GM18873 (cell line): ENCODE results near the gene SNX27.
"Not testable (repeated sequence)": the region's sequence is repeated elsewhere in the genome, so short reads cannot be mapped to it uniquely, and the experiment has no call there.

Experiments
- ATAC-seq: cut with Tn5 transposase; IDR thresholded peaks from one replicate; pipeline ENCODE4 v1.9.1; 2021; ENCODE audit warnings: mild to moderate bottlenecking, moderate library complexity, moderate number of reproducible peaks; ENCODE audit not compliant: unreplicated experiment, low FRiP score

SNX27 gene

GRCh38 chr1:151635479-151636072 lies 23.7 kb downstream of the SNX27 start:
- ATAC-seq, result no peak

DNA sequence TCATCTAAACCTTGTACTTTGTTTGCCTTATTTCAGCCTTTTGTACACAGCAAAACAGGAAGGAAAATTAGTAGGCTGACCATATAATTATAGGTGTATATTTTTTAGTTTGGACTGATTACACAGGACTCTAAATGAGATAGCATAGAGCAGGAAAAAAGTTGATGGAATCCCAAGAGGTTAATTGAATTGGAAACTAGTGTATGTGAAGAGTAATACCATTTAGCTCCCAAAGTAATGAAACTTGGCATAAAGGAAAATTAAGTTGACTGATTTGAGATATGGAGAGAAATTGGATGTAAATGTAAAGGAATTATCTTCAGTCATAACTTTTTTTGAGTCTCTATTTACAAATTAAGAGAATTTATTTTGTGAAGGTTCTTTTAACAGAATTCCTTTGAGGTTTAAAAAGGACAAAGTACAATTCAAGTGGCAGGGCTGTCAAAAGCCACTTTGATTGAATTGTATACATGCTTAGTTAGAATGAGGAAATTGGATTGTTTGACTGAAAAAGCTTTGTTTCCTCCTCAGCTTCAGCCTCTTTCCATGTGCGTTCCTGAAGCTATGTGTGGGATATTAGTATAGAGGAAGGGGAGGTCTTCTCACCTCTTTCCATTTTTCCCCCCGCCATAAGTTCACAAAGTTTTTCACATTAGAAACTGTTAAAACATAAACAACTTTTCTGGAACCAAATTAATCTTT lies 26.4 kb downstream of the SNX27 start:
- ATAC-seq, result no peak

DNA sequence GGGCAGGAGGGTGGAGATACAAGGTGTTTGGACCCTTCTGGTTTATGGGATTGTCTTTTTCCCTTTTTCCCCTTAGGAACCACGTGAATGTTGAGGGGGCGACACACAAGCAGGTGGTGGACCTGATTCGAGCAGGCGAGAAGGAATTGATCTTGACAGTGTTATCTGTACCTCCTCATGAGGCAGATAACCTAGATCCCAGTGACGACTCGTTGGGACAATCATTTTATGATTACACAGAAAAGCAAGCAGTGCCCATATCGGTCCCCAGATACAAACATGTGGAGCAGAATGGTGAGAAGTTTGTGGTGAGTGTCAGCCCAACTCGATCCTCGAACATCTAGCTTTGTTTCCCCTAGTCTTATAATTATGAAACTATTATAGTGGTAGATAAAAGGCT lies 27.0 kb downstream of the SNX27 start:
- ATAC-seq, result no peak

- ATAC-seq, result no peak
Observed at GRCh38 chr1:151639466-151639865, 27.6 kb downstream of the SNX27 start.

- no peak for ATAC-seq
Observed at GRCh38 chr1:151641229-151641628, 29.4 kb downstream of the SNX27 start.

DNA sequence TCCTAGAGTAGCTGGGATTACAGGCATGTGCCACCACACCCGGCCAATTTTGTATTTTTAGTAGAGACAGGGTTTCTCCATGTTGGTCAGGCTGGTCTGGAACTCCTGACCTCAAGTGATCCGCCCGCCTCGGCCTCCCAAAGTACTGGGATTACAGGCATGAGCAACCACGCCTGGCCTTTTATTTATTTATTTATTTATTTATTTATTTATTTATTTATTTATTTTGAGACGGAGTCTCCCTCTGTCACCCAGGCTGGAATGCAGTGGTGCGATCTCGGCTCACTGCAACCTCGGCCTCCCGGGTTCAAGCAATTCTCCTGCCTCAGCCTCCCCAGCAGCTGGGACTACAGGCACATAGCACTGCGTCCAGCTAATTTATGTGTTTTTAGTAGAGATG lies 31.2 kb downstream of the SNX27 start:
- not testable (repeated sequence) for ATAC-seq

GRCh38 chr1:151644001-151644400 lies 32.2 kb downstream of the SNX27 start:
- no peak for ATAC-seq

GRCh38 chr1:151653397-151653796 lies 41.5 kb downstream of the SNX27 start:
- no peak for ATAC-seq

DNA sequence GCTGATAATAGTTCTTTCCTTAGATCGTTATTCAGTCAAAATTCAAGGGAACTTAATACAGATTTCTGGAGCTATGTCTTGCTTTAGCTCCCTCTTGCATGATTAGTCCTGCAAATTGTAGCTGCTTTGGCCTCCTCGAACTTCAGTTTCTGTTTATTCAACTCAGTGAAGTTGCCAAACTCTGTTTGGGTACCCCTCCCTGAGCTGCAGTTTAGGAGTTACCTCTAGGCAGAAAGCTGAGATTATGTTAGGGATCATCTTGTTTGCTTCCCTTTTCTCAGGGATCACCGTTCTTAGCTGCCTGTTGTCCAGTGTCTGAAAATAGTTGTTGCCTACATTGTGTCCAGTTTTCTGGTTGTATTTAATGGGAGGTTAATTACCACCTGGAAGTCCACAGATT lies 43.5 kb downstream of the SNX27 start:
- ATAC-seq, result no peak

GRCh38 chr1:151661751-151662150 lies 49.9 kb downstream of the SNX27 start:
- ATAC-seq, result no peak

DNA sequence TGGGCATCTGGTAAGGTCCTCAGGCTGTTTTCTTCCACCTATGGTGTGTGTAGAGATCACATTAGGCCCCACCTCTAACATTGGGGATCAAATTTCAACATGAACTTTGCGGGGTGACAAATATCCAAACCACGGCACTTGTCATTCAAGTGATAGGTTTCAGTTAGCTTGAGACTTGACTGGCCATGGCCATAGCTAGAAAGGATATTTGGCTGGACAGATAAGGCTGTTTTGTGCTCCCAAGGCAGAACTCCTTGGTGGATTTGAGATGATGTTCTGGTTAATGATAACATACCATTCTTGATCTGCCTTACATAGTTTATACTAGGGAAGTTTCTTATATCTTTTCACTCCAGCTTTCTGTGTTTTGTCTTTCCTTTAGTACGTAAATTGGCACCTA lies 56.2 kb downstream of the SNX27 start:
- ATAC-seq, result no peak

DNA sequence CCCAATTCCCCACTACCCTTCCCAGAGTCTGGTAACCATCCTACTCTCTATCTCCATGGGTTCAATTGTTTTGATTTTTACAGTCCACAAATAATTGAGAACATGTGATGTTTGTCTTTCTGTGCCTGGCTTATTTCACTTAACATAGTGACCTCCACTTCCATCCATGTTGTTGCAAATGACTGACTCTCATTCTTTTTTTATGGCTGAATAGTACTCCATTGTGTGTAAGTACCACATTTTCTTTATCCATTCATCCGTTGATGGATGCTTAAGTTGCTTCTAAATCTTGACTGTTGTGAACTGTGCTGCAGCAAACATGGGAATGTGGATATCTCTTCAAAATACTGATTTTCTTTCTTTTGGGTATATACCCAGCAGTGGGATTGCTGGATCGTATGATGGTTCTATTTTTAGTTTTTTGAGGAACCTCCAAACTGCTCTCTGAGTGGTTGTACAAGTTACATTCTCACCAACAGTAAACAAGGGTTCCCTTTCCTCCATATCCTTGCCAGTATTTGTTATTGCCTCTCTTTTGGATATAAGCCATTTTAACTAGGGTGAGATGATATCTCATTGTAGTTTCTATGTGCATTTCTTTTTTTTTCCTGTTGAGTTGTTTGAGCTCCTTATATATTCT lies 58.3 kb downstream of the SNX27 start:
- not testable (repeated sequence) for ATAC-seq

- no peak for ATAC-seq
Observed at GRCh38 chr1:151673407-151673806, 61.6 kb downstream of the SNX27 start.

DNA sequence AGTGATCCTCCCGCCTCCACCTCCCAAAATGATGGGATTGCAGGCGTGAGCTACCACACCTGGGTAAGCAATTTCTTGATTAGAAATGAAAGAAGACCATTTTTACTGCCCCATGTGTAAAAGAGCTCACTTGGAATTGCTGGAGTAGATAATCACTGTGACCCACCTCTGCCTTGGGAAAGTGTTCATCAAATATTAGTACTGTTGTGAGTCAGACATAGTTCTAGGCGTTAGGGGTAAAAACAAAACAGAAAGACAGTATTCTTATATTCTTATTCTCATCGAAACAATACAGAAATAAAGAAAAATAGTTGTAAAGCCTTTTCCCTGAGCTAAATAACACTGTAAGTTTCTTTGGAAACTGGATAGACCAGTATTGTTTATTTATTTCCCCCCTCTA lies 68.5 kb downstream of the SNX27 start:
- no peak for ATAC-seq

DNA sequence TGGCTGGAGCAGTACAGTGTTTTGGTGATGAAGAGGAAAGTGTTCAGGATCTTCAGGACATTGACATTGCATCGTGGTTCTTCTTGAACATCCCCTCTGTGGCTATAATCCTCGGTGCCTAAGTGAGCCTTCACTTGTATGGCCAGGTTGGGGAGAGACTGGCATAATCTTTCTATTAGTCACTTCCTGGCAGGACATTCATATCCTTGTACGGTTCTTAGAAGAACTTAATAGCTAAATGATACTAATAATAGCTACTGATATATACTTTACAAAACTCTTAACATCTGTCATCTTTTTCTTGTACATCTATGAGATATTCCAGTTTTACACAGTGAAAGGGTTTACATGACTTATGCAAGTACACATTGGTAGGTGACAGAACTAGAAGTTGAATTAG lies 69.0 kb downstream of the SNX27 start:
- ATAC-seq, result no peak

DNA sequence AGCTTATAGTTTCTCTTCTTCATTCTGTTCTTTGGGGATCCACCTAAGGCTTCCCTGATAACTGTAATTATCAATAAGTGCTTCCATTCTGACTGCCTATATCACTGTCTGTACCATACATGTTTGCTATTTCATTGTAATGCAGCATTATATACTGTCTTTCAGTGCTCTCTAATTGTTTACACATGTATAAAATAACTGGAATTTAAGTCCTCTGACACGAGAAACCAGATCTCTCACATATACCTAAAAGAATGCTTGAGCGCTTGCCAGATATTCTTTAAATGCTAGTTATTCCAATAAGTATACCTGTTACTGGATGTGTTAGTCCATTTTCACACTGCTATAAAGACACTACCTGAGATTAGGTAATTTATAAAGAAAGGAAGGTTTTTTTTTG lies 70.1 kb downstream of the SNX27 start:
- ATAC-seq, result no peak

DNA sequence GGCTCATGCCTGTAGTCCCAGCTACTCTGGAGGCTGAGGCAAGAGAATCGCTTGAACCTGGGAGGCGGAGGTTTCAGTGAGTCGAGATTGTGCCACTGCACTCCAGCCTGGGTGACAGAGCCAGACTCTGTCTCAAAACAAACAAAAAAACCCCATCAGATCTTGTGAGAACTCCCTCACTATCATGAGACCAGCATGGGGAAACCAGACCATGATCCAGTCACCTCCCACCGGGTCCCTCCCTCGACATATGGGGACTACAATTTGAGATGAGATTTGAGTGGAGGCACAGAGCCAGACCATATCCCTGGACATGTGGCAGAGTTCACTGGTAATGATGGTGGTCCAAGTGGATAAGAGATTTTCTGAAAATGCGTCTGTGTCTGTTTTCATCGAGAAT lies 71.1 kb downstream of the SNX27 start:
- ATAC-seq, result not testable (repeated sequence)

- no peak for ATAC-seq
Observed at GRCh38 chr1:151684128-151684527, 72.3 kb downstream of the SNX27 start.

DNA sequence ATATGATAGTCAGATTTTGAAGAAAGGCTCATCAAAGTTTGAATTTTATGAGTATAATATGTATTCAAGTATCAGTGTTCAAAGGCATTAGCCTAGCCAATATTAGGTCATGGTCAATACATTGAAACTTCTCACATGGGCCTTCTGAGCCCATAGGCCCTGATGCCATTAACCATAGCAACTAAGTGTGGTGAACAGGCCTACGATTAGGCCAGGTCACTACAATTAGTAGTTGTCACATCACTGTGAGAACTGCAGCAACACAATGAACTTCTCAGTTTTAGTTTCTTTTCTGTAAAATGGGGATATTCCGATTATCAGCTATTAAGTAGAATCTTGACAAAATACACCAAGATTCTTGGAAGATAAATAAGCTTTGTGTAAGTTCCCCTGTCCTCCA lies 74.7 kb downstream of the SNX27 start:
- ATAC-seq, result no peak

DNA sequence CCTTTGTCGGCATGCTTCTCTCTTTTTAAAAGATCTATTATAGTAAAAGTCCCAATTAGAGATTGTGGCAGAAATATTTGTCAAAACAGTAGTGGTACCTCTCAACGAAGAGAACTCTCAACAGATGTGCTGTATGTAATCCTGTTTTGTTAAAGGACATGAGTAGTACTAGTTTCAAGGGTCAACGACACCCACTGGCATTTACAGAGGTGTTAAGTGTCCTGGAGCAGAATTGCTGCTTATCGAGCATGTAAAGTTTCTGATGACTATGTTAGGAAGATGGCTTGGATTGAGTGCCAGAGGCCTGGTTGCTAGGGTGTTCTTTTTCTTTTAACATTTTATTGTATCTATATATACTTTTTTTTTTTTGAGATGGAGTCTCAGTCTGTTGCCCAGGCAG lies 77.6 kb downstream of the SNX27 start:
- ATAC-seq, result no peak

GRCh38 chr1:151692226-151692625 lies 80.4 kb downstream of the SNX27 start:
- no peak for ATAC-seq

GRCh38 chr1:151693057-151693651 lies 81.3 kb downstream of the SNX27 start:
- no peak for ATAC-seq
